Erythroblast (primary cell): ENCODE data around the gene NR1I3.

ENCODE experiments used
- GATA1 ChIP-seq: IDR thresholded peaks from 2 replicates; pipeline ENCODE4 v1.6.1; 2011; ENCODE audit warnings: low read depth, mild to moderate bottlenecking, control low read depth, low read length, moderate library complexity
- POLR2A ChIP-seq: IDR thresholded peaks from 2 replicates; pipeline ENCODE4 v1.6.1; 2011; ENCODE audit warnings: mild to moderate bottlenecking, low read length

GRCh38 chr1:161200421-161200991 is 37.5 kb downstream of the NR1I3 start:
- TF ChIP-seq POLR2A (no peak), GATA1 (no peak)
